Urothelium cell line (cell line): ENCODE results near the gene ASIC1.

Experiments
- DNase-seq: peaks from one replicate; pipeline ENCODE4 v3.0.0; 2011; ENCODE audit warnings: low spot score, mixed read lengths
- FAIRE-seq: peaks from 2 replicates; lab custom pipeline; 2011; peaks lifted over from hg19 to GRCh38; lab: Jason Lieb, UNC

ASIC1 gene

GRCh38 chr12:50040657-50041056, 16.7 kb upstream of the ASIC1 start:
- DNase-seq: no peak
- FAIRE-seq: no peak

GRCh38 chr12:50041062-50041860, 16.1 kb upstream of the ASIC1 start:
- no peak for FAIRE-seq
- no peak for DNase-seq

GRCh38 chr12:50041962-50042361, 15.4 kb upstream of the ASIC1 start:
- no peak for DNase-seq
- FAIRE-seq: no peak

GRCh38 chr12:50042693-50043092, 14.7 kb upstream of the ASIC1 start:
- no peak for DNase-seq
- no peak for FAIRE-seq

GRCh38 chr12:50043308-50043707, 14.1 kb upstream of the ASIC1 start:
- DNase-seq: no peak

GRCh38 chr12:50043854-50044253, 13.5 kb upstream of the ASIC1 start:
- DNase-seq: no peak
- no peak for FAIRE-seq

More at GRCh38 chr12:50043308-50043707, 14.1 kb upstream of the ASIC1 start:
- no peak for FAIRE-seq

- FAIRE-seq (no peak), DNase-seq (no peak)
Measured at GRCh38 chr12:50047693-50048250, 9.6 kb upstream of the ASIC1 start.

GRCh38 chr12:50049254-50050118, 7.9 kb upstream of the ASIC1 start:
- FAIRE-seq: no peak
- no peak for DNase-seq

- no peak for DNase-seq
- FAIRE-seq: no peak
Measured at GRCh38 chr12:50050119-50050385, 7.3 kb upstream of the ASIC1 start.

GRCh38 chr12:50050410-50051098, 6.8 kb upstream of the ASIC1 start:
- FAIRE-seq (no peak), DNase-seq (no peak)

GRCh38 chr12:50051101-50051806, 6.1 kb upstream of the ASIC1 start:
- FAIRE-seq (no peak), DNase-seq (no peak)

- FAIRE-seq (no peak), DNase-seq (no peak)
Measured at GRCh38 chr12:50052544-50052943, 4.9 kb upstream of the ASIC1 start.

- FAIRE-seq (no peak), DNase-seq (no peak)
Measured at GRCh38 chr12:50052964-50053363, 4.4 kb upstream of the ASIC1 start.

- FAIRE-seq: no peak
- no peak for DNase-seq
Measured at GRCh38 chr12:50053583-50053982, 3.8 kb upstream of the ASIC1 start.

GRCh38 chr12:50055831-50056638, 1.4 kb upstream of the ASIC1 start:
- DNase-seq (peak; percentile 76), FAIRE-seq (peak; percentile 13)

- DNase-seq (no peak), FAIRE-seq (no peak)
Measured at GRCh38 chr12:50056639-50056976, 788 bp upstream of the ASIC1 start.

GRCh38 chr12:50057896-50058670, 687 bp downstream of the ASIC1 start:
- DNase-seq (no peak), FAIRE-seq (no peak)

GRCh38 chr12:50058743-50059312, 1.4 kb downstream of the ASIC1 start:
- FAIRE-seq: peak; percentile 95
- DNase-seq: no peak
